ENCODE results near the gene DERL2. TPM values are rescaled to one million over a fixed set of nuclear protein-coding genes. Genes with fewer than 3 reads are reported as not detected.

Gene DERL2
- total RNA-seq, 1 donor from 2014 or later: 59.3 TPM

GRCh38 chr17:5516060-5516792 lies 30.2 kb upstream of the DERL2 start:
- TF ChIP-seq, protein P1, sequence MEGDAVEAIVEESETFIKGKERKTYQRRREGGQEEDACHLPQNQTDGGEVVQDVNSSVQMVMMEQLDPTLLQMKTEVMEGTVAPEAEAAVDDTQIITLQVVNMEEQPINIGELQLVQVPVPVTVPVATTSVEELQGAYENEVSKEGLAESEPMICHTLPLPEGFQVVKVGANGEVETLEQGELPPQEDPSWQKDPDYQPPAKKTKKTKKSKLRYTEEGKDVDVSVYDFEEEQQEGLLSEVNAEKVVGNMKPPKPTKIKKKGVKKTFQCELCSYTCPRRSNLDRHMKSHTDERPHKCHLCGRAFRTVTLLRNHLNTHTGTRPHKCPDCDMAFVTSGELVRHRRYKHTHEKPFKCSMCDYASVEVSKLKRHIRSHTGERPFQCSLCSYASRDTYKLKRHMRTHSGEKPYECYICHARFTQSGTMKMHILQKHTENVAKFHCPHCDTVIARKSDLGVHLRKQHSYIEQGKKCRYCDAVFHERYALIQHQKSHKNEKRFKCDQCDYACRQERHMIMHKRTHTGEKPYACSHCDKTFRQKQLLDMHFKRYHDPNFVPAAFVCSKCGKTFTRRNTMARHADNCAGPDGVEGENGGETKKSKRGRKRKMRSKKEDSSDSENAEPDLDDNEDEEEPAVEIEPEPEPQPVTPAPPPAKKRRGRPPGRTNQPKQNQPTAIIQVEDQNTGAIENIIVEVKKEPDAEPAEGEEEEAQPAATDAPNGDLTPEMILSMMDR (IDR thresholded peaks at IDR 0.05): no peak
- H3K27me3 ChIP-seq (ENCODE audit: low read depth): no peaks in the 10 kb centered on the region
- ATAC-seq: peak in 1 of 2 donors; percentile 41
- peaks cover 61% of the 10 kb centered on the region for H3K36me3 ChIP-seq
- intact Hi-C loops (cut with DNase I): no loop called here
- H3K4me3 ChIP-seq: no peak overlapping the region
- H3K9me3 ChIP-seq: no peaks in the 10 kb centered on the region
- H3K27ac ChIP-seq: no peak overlapping the region
- no peak for DNase-seq
- no peaks in the 10 kb centered on the region for H3K4me1 ChIP-seq

DNA sequence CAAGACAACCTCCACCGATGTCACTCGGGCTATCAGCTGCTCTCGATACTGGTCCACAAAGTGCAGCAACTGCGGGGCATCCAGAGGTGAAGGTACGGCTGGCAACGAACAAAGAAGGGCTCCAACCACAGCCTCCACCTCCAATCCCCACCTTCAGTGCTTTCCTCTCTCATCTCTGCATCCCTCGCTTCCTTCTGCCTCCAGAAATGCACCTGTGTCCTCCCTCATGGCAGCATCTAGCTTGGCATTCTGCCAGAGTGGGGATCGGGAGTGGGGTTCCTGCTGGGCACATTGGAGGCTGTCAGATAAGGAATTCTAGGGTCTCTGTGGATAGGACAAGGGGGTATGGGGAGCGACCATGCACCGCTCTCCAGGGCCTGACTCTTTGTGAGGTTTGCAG lies 29.0 kb upstream of the DERL2 start:
- Histone ChIP-seq H3K4me1 (no peaks in the 10 kb centered on the region), H3K9me3 (no peaks in the 10 kb centered on the region), H3K27ac (no peak overlapping the region), H3K36me3 (peaks cover 49% of the 10 kb centered on the region), H3K4me3 (no peak overlapping the region), H3K27me3 (ENCODE audit: low read depth) (no peaks in the 10 kb centered on the region)
- intact Hi-C loops (cut with DNase I): no loop called here
- DNase-seq (no peak), ATAC-seq (no peak)
- TF ChIP-seq, protein P1 (IDR thresholded peaks at IDR 0.05): no peak

DNA sequence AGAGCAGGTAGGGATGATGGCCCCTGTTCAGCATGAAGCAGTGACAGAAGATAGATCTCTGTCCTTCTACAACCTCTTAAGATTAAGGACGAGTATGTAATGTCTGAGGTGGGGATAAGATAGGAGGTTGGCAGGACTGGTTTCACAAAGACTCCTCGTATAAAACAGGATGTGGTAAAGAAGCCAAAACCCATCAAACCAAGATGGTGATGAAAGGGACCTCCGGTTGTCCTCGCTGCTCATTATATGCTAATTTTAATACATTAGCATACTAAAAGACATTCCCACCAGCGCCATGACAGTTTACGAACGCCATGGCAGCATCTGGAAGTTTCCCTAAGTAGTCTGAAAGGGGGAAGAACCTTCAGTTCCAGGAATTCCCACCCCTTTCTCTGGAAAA lies 27.6 kb upstream of the DERL2 start:
- Histone ChIP-seq H3K36me3 (peaks cover 49% of the 10 kb centered on the region), H3K9me3 (no peaks in the 10 kb centered on the region), H3K27ac (no peak overlapping the region), H3K4me3 (no peak overlapping the region), H3K4me1 (no peaks in the 10 kb centered on the region), H3K27me3 (ENCODE audit: low read depth) (no peaks in the 10 kb centered on the region)
- DNase-seq (no peak), ATAC-seq (no peak)
- intact Hi-C loops (cut with DNase I): no loop called here
- TF ChIP-seq, protein P1 (IDR thresholded peaks at IDR 0.05): no peak

GRCh38 chr17:5511401-5512225 lies 25.6 kb upstream of the DERL2 start:
- H3K9me3 ChIP-seq: no peaks in the 10 kb centered on the region
- H3K36me3 ChIP-seq: peaks cover 36% of the 10 kb centered on the region
- ATAC-seq (no peak), DNase-seq (no peak)
- intact Hi-C loops (cut with DNase I): no loop called here
- H3K27ac ChIP-seq: no peak overlapping the region
- no peaks in the 10 kb centered on the region for H3K4me1 ChIP-seq
- TF ChIP-seq, protein P1 (IDR thresholded peaks at IDR 0.05): no peak
- H3K27me3 ChIP-seq (ENCODE audit: low read depth): no peaks in the 10 kb centered on the region
- no peak overlapping the region for H3K4me3 ChIP-seq

- Histone ChIP-seq H3K27me3 (ENCODE audit: low read depth) (no peaks in the 10 kb centered on the region), H3K4me1 (no peaks in the 10 kb centered on the region), H3K36me3 (peaks cover 28% of the 10 kb centered on the region), H3K9me3 (no peaks in the 10 kb centered on the region), H3K4me3 (no peak overlapping the region), H3K27ac (no peak overlapping the region)
- intact Hi-C loops (cut with DNase I): no loop called here
- TF ChIP-seq, protein P1 (IDR thresholded peaks at IDR 0.05): no peak
- ATAC-seq: no peak
- DNase-seq: no peak
Measured at GRCh38 chr17:5510771-5511170, 24.8 kb upstream of the DERL2 start.

Data from lower lobe of right lung (tissue), 2 donors.